CD4-positive, alpha-beta T cell treated with Interferon alpha-2 for 1 hour (primary cell): ENCODE measurements around the gene NRIP1.
"Not testable (repeated sequence)": the region's sequence is repeated elsewhere in the genome, so short reads cannot be mapped to it uniquely, and the experiment has no call there.

Source experiments
- DNase-seq, 2 donors: peaks; one replicate each; pipeline ENCODE4 v3.0.0-alpha.2; 2020 to 2022

The NRIP1 gene

GRCh38 chr21:15037095-15037899 lies 27.5 kb downstream of the NRIP1 start:
- DNase-seq, result no peak

- no peak for DNase-seq
Observed at GRCh38 chr21:15036189-15036588, 28.6 kb downstream of the NRIP1 start.

- DNase-seq, result no peak
Observed at GRCh38 chr21:15034126-15034853, 30.5 kb downstream of the NRIP1 start.

GRCh38 chr21:15031790-15032357 lies 32.9 kb downstream of the NRIP1 start:
- no peak for DNase-seq

GRCh38 chr21:15031362-15031761 lies 33.4 kb downstream of the NRIP1 start:
- DNase-seq, result not testable (repeated sequence)

GRCh38 chr21:15030861-15031260 lies 33.9 kb downstream of the NRIP1 start:
- DNase-seq, result not testable (repeated sequence)

- DNase-seq, result peak in 1 of 2 donors; percentile 1
Observed at GRCh38 chr21:15029077-15029476, 35.7 kb downstream of the NRIP1 start.

- no peak for DNase-seq
Observed at GRCh38 chr21:15028186-15028585, 36.6 kb downstream of the NRIP1 start.

- no peak for DNase-seq
Observed at GRCh38 chr21:15027056-15027455, 37.7 kb downstream of the NRIP1 start.

GRCh38 chr21:15026370-15026769 lies 38.4 kb downstream of the NRIP1 start:
- no peak for DNase-seq

- no peak for DNase-seq
Observed at GRCh38 chr21:15023776-15024175, 41.0 kb downstream of the NRIP1 start.

GRCh38 chr21:15022608-15023261 lies 42.1 kb downstream of the NRIP1 start:
- no peak for DNase-seq

GRCh38 chr21:15020797-15021196 lies 44.0 kb downstream of the NRIP1 start:
- no peak for DNase-seq

GRCh38 chr21:15018382-15018781 lies 46.4 kb downstream of the NRIP1 start:
- DNase-seq, result no peak

GRCh38 chr21:15015622-15016471 lies 49.0 kb downstream of the NRIP1 start:
- DNase-seq, result no peak

GRCh38 chr21:15014221-15014620 lies 50.6 kb downstream of the NRIP1 start:
- no peak for DNase-seq

- DNase-seq, result no peak
Observed at GRCh38 chr21:15011967-15012366, 52.8 kb downstream of the NRIP1 start.

- DNase-seq, result no peak
Observed at GRCh38 chr21:15010645-15011044, 54.2 kb downstream of the NRIP1 start.

- no peak for DNase-seq
Observed at GRCh38 chr21:15009837-15010363, 54.9 kb downstream of the NRIP1 start.

GRCh38 chr21:15007716-15008296 lies 57.0 kb downstream of the NRIP1 start:
- DNase-seq, result no peak

- DNase-seq, result no peak
Observed at GRCh38 chr21:15006594-15007230, 58.1 kb downstream of the NRIP1 start.
